ENCODE data around the gene C16orf74.

C16orf74 gene

GRCh38 chr16:85765767-85766166 lies 14.9 kb upstream of the C16orf74 start:
- intact Hi-C loops (cut with DNase I; ENCODE audit: low total_unique reads): no loop called here
- H3K4me1 ChIP-seq: no peaks in the 10 kb centered on the region
- peaks cover 0 to 2% (median 0%) of the 10 kb centered on the region in 3 donors for H3K36me3 ChIP-seq
- no peak for DNase-seq
- TF ChIP-seq, protein P1, sequence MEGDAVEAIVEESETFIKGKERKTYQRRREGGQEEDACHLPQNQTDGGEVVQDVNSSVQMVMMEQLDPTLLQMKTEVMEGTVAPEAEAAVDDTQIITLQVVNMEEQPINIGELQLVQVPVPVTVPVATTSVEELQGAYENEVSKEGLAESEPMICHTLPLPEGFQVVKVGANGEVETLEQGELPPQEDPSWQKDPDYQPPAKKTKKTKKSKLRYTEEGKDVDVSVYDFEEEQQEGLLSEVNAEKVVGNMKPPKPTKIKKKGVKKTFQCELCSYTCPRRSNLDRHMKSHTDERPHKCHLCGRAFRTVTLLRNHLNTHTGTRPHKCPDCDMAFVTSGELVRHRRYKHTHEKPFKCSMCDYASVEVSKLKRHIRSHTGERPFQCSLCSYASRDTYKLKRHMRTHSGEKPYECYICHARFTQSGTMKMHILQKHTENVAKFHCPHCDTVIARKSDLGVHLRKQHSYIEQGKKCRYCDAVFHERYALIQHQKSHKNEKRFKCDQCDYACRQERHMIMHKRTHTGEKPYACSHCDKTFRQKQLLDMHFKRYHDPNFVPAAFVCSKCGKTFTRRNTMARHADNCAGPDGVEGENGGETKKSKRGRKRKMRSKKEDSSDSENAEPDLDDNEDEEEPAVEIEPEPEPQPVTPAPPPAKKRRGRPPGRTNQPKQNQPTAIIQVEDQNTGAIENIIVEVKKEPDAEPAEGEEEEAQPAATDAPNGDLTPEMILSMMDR (IDR thresholded peaks at IDR 0.05): no peak
- no peaks in the 10 kb centered on the region for H3K9me3 ChIP-seq
- no peak overlapping the region for H3K4me3 ChIP-seq
- peaks cover 0 to 26% of the 10 kb centered on the region in 2 donors for H3K27me3 ChIP-seq
- no peak overlapping the region for H3K27ac ChIP-seq

DNA sequence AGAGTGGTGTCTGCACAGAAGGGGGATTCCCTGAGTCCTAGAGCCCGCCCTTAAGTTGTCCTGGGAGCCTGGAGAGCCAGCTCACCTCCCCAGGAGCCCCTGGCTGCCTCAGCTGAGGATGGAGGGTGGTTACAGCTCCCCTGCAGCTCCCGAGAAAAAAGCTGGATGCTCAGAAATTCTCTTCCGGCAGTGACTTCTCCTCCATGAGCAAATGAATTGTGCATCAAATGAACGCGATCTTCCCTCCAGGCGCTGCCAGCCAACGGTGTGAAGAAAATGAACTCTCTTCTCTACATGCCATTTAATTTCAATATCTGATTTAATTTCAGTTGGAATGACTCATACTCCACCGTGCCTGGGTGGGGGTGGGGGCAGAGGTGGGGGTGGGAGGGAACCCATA lies 14.3 kb upstream of the C16orf74 start:
- no peaks in the 10 kb centered on the region for H3K9me3 ChIP-seq
- intact Hi-C loops (cut with DNase I; ENCODE audit: low total_unique reads): no loop called here
- no peak overlapping the region for H3K27ac ChIP-seq
- H3K4me3 ChIP-seq: no peak overlapping the region
- no peaks in the 10 kb centered on the region for H3K36me3 ChIP-seq
- no peaks in the 10 kb centered on the region for H3K4me1 ChIP-seq
- no peak for DNase-seq
- TF ChIP-seq, protein P1 (IDR thresholded peaks at IDR 0.05): no peak
- peaks cover 0 to 29% of the 10 kb centered on the region in 2 donors for H3K27me3 ChIP-seq

GRCh38 chr16:85763616-85764015 lies 12.7 kb upstream of the C16orf74 start:
- no peaks in the 10 kb centered on the region for H3K4me1 ChIP-seq
- H3K27me3 ChIP-seq: peaks cover 0 to 44% of the 10 kb centered on the region in 2 donors
- TF ChIP-seq, protein P1 (IDR thresholded peaks at IDR 0.05): no peak
- H3K9me3 ChIP-seq: no peaks in the 10 kb centered on the region
- no peak overlapping the region for H3K27ac ChIP-seq
- no peaks in the 10 kb centered on the region for H3K36me3 ChIP-seq
- no peak for DNase-seq
- H3K4me3 ChIP-seq: no peak overlapping the region
- intact Hi-C loops (cut with DNase I; ENCODE audit: low total_unique reads): no loop called here

DNA sequence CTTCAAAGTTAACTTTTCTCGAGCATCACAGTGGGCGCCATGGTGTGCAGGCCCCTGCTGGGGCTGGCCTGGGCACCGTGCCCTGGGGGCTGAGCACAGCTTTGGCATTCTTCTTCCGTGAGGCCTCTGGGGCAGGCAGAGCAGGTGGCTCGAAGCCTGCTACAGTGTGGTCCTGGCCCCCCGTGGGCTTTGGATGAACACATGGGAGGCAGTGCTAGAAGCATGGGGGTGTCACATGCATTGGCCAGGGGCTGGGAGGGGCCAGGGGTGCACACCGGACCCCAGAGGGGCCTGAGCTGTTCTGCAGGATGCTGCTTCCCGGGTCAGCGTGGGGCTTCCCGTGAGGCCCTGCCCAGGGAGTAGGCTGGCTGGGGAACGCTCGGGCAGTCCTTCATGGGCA lies 12.1 kb upstream of the C16orf74 start:
- TF ChIP-seq, protein P1 (IDR thresholded peaks at IDR 0.05): no peak
- no peak overlapping the region for H3K27ac ChIP-seq
- intact Hi-C loops (cut with DNase I; ENCODE audit: low total_unique reads): no loop called here

GRCh38 chr16:85761861-85762260 lies 11.0 kb upstream of the C16orf74 start:
- Histone ChIP-seq H3K27me3 (peaks cover 0 to 41% of the 10 kb centered on the region in 2 donors), H3K36me3 (no peaks in the 10 kb centered on the region), H3K27ac (no peak overlapping the region), H3K4me1 (no peaks in the 10 kb centered on the region), H3K9me3 (no peaks in the 10 kb centered on the region), H3K4me3 (no peak overlapping the region)
- DNase-seq: no peak
- intact Hi-C loops (cut with DNase I; ENCODE audit: low total_unique reads): no loop called here
- TF ChIP-seq, protein P1 (IDR thresholded peaks at IDR 0.05): no peak

More for the DNA sequence above, 12.1 kb upstream of the C16orf74 start:
- Histone ChIP-seq H3K36me3 (no peaks in the 10 kb centered on the region), H3K27me3 (peaks cover 0 to 44% of the 10 kb centered on the region in 2 donors), H3K4me1 (no peaks in the 10 kb centered on the region), H3K4me3 (no peak overlapping the region), H3K9me3 (no peaks in the 10 kb centered on the region)
- DNase-seq: no peak

Data from tibial artery (tissue), 4 donors.